T47D (cell line): Measurements from ENCODE around the gene TAF10.

ENCODE experiments used
- DNase-seq, 2 experiments: peaks; one replicate each; pipeline versions ENCODE4 v3.0.0 to v3.0.0-alpha.2; 2011 to 2012; ENCODE audit warnings: low read depth in 1 of 2, low spot score in 1 of 2
- JUND ChIP-seq: IDR thresholded peaks from 2 replicates; pipeline ENCODE4 v1.6.1; 2012; ENCODE audit warnings: low read depth
- in situ Hi-C: cut with HindIII; loops from 2 replicates; pipeline ENCODE4 v1.10.0; 2016; ENCODE audit warnings: low sequenced_read_pairs, low pct_unique_long_range_greater_than_20kb

TAF10 gene

DNA sequence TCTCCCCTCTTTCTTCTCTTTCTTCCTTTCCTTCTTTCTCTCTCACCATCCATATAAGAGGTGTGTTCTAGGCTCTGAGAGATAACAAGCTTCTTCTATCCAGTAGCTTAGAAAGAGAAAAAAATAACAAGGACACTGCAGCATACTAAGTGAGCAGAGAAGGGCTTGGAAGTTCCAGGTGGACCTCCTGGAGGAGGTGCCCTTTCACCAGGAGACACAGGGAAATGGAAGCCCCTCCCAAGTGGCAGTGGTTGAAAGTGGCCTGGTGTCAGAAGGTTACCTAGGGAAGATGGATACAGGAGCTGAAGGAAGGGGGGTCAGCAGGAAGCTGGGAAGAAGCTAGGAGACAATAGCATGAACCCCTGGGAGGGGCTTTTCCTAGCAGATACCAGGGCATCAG is 38.1 kb upstream of the TAF10 start:
- no peak for TF ChIP-seq JUND
- DNase-seq: no peak
- in situ Hi-C loops: no loop called here

DNA sequence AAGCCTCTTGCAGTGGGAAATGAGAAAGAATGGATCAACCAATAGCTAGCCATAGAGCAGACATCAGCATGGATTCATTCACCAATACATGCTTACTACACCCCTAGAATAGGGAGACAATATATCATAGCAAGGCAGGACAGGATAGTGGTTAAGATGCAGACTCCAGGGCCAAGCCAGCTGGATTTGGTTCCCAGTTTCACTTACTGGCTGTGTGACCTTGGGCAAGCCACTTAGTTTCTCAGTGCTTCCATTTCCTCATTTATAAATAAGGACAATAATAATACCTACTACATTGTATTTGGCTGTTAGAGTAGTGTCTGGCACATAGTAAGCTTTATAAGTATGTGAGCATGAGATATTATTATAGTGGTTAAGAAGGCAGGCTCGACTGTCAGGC is 36.5 kb upstream of the TAF10 start:
- in situ Hi-C loops: no loop called here

DNA sequence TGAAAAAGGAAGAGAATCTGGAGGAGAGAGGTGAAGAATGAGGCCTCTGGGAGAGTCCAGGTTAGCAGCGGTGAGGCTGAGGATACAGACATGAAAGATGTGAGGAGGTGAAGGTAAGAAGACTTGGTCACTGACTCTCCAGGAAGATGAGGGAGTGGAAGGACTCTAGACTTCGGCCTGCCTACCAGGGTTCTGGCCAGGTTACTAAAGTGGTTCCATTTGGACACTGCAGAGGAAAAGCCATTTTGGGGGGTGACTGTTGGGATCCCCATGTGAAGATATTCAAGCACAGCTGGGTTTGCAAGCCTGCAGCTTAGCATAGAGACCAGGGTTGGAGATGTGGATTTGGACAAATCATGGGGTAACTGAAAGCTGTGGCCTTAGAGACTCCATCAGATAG is 35.8 kb upstream of the TAF10 start:
- in situ Hi-C loops: no loop called here
- no peak for TF ChIP-seq JUND
- no peak for DNase-seq

More for the DNA sequence above, 36.5 kb upstream of the TAF10 start:
- no peak for TF ChIP-seq JUND
- DNase-seq: no peak

DNA sequence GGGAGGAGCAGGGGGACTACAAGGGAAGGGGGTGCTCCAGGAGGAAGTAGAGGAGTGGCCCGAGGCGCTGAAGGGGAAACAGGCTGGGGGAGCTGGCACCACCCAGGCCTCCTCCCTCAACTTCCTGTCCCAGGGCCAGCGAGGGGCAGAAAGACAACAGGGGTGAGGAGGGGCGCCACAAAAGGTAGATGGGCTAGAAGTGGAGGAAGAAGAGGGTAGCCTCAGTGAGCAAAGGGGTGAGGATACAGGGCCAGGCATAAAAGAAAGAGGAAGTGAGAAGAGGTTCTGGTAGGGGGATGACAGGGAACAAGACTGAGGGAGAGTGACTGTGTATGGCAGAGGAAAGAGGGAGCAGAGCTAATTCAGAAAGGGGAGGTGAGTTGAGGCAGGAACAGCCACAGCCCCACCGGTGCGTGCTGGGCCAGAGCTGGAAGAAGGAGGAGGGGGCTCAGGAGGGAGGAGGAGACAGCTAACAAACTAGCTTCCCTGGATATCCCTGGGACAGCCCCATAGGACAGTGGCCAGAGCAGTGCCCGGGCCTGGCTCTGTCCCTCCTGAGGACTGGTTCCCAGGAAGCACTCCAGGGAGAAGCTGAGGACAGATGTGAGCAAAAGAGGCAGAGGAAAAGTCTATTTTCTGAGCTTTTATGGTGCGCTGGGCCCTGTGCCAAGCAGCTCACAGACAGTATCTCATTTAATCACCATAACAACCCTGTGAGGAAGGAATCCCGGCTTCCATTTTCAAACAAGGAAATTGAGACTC is 35.1 kb upstream of the TAF10 start:
- in situ Hi-C loops: no loop called here
- no peak for DNase-seq
- no peak for TF ChIP-seq JUND

DNA sequence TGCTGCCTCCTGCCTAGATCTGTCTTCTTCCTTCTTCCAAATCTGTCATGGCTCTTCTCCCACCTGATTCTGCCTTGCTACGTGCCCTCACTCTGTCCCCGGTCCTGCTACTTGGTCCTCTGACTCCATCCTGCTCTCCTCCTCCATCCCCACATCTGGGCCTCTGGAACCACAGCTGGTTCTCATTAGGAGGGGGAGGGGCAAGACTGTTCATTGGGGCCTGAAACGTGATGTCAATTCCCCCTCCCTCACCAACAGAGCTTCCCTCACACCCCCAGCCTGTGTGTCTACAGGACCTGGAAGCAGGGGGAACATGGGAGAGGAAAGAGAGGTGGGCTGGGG is 34.5 kb upstream of the TAF10 start:
- DNase-seq: no peak
- in situ Hi-C loops: no loop called here
- TF ChIP-seq JUND: no peak

DNA sequence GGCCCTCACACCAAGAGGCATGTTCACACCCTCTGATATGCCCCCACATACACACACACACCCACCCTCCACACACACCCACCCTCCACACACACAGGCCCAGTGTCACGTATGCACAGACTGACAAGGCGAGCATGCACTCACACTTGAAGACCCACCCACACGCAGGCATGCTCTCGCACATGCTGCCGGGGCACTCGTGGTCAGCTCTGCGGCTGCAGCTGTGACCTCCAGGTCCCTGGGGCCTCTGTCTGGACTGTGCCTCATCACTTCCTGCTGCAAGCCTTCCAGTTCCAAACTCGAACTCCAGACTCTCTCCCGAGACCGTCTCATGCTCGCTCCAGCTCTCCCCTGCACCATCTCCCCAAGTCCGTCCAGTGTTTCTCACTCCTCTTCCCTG is 34.1 kb upstream of the TAF10 start:
- in situ Hi-C loops: no loop called here
- no peak for DNase-seq
- TF ChIP-seq JUND: no peak

DNA sequence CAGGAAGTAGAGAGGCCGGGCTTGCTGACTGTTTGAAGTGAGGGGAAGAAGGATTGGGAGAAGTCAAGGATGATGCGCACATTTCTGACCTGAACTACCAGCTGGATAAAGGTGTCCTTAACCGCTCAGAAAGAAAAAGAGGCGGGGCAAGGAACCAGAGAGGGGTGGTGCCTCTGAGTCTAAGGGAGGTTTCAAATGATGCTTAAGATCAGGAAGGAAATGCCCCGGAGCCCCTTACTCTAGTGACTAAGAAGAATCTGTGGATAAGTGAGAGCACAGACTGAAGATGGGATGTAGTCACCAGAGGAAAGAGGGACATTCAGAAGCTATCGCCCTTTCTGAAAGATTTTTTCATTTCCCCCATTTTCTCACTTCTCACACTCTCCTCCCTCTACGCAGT is 30.9 kb upstream of the TAF10 start:
- DNase-seq: no peak
- TF ChIP-seq JUND: no peak
- in situ Hi-C loops: no loop called here

DNA sequence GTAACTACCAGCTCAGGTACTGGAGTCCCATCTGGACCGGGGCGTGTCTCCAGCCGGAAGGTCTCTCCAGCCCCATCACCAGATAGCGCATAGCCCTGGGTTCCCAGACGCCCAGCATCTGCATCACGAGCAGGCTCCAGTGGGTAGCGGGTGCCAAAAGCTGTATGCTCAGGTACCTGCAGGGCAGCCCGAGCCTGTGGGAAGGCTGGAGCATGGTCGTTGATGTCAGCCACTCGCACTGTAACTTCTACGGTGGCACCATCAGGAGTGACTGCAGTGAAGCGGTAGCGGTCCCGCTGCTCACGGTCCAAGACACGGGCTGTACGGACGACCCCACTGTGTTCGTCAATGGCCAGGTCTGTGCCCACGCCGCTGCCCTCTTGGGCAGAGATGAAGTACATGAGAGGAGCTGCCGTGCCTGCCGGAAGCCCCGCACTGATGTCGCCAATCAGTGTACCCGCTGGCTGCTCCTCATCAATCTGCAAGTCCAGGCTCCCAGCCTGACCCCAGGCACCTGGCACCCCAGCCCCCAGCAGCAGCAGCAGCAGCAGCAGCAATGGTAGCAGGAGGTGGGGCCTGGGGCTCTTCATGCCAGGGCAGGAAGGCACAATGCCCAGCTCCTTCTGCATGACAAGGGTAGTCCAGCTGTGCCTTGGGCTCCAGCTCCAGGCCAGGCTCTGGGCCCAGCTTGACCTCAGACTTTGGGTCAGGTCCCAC is 29.1 kb upstream of the TAF10 start:
- DNase-seq: no peak
- TF ChIP-seq JUND: no peak
- in situ Hi-C loops: no loop called here

DNA sequence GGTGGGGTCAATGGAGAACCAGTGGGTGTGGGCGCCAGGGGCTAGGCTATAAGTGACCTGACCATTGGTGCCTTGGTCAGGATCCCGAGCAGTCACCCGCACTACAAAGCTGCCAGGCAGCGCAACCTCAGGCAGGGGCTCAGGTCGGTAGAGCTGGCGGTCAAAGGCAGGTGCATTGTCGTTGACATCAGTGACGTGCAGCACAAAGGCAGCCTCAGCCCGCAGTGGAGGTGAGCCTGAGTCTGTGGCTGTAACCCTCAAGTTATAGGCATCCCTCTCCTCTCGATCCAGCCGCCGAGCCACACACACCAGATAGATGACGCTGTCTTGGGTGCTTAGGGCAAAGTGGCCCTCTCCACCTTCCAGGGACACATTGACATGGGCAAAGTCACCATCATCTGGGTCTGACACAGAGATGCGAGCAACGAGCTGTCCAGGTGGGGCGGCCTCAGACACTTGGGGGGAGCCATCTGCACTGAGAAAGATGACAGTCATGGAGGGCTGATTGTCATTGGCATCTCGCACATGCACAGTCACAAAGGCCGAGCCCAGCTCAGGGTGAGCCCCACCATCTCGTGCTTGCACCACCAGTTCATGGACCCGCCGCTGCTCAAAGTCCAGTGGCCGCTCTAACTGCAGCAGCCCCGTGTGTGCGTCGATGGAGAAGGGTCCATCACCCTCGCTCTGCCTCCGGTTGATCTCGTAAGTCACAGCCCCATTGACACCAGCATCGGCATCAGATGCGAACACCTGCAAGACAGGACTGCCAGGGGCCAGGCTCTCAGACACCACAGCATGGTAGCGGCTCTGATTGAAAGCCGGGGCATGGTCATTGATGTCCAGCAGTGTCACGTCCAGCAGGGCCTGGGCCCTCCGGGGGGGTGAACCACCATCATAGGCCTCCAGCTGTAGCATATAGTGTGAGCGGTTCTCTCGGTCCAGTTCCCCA is 28.3 kb upstream of the TAF10 start:
- DNase-seq: no peak
- TF ChIP-seq JUND: no peak
- in situ Hi-C loops: no loop called here

DNA sequence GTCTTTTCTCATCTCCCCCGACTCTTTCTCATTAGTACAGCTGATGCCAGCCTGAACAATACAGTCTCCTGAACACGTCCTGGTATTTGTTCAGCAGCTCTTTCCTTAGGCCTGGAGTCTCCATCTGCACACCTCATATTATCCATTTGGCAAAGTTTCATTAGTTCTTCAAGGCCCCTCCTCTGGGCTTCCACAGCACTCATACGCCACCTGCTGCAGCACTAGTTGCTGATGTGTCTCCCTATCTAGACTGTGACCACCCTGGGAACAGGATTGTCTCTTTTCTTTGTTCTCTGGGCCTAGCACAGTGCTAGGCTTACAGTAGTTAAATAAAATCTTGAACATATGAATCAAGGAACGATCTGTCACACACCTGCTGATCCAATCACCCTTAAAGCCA is 26.4 kb upstream of the TAF10 start:
- in situ Hi-C loops: no loop called here
- peak in 1 of 2 experiments; percentile 5 for DNase-seq
- no peak for TF ChIP-seq JUND

DNA sequence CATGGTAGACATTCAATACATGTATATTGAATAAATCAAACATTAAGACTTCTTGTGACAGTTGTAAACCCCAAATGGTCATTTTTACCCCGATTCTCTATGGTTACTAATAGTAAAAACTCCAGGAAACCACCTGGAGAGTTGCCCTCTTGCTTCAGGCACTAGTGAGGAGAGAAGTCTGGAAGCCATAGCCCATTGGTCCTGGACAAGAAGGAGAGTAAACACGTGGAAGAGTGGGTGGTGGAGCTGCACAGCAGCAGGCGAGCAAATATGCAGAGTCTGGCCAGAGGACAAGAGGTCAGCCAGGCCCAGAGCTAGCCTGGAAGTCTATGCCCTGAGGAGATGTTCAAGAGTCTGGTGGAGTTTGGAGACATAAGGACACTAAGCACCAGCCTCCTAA is 25.9 kb upstream of the TAF10 start:
- DNase-seq: peak; percentile 38 to 47
- in situ Hi-C loops: no loop called here
- no peak for TF ChIP-seq JUND

DNA sequence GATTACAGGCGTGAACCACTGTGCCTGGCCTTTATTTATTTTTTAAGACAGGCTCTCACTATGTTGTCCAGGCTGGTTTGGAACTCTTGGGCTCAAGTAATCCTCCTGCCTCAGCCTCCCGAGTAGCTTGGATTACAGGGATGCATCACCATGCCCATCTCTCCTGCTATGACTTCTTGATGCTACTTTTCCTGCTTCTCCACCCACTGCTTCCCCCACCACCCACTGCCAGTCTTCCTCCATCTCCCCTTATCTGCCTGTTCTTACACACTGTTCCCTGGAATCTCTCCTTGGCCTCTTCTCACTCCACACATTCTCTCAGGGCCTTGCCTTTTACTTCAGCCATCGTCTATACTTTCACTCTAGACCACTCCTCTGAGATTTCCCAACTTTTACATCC is 24.5 kb upstream of the TAF10 start:
- TF ChIP-seq JUND: no peak
- in situ Hi-C loops: no loop called here
- no peak for DNase-seq
